Measurements from ENCODE around the gene RXFP4.

The RXFP4 gene

GRCh38 chr1:155954645-155955044, 13.2 kb downstream of the RXFP4 start:
- no peak for DNase-seq (ENCODE audit: low read depth in 2 of 2)
- TF ChIP-seq CTCF (IDR thresholded peaks at IDR 0.05; ENCODE audit: low read depth, low read length): no peak

GRCh38 chr1:155957411-155957915, 16.0 kb downstream of the RXFP4 start:
- DNase-seq (ENCODE audit: low read depth in 2 of 2): no peak
- TF ChIP-seq CTCF (IDR thresholded peaks at IDR 0.05; ENCODE audit: low read depth, low read length): no peak
- no peak overlapping the region for H3K4me3 ChIP-seq (replicated peaks in 1 of 2; ENCODE audit: low read depth in 2 of 2, low read length in 2 of 2)

More at GRCh38 chr1:155954645-155955044, 13.2 kb downstream of the RXFP4 start:
- no peak overlapping the region for H3K4me3 ChIP-seq (replicated peaks in 1 of 2; ENCODE audit: low read depth in 2 of 2, low read length in 2 of 2)

- DNase-seq (ENCODE audit: low read depth in 2 of 2): no peak
- TF ChIP-seq CTCF (IDR thresholded peaks at IDR 0.05; ENCODE audit: low read depth, low read length): no peak
- no peak overlapping the region for H3K4me3 ChIP-seq (replicated peaks in 1 of 2; ENCODE audit: low read depth in 2 of 2, low read length in 2 of 2)
These were observed 18.8 kb downstream of the RXFP4 start for GRCh38 chr1:155960081-155960745.

- DNase-seq (ENCODE audit: low read depth in 2 of 2): peak; percentile 90 to 98
- peak; percentile 12 for TF ChIP-seq CTCF (IDR thresholded peaks at IDR 0.05; ENCODE audit: low read depth, low read length)
- H3K4me3 ChIP-seq (replicated peaks in 1 of 2; ENCODE audit: low read depth in 2 of 2, low read length in 2 of 2): no peak overlapping the region
These were observed 20.5 kb downstream of the RXFP4 start for GRCh38 chr1:155961937-155962336.

GRCh38 chr1:155962599-155963211, 21.3 kb downstream of the RXFP4 start:
- no peak overlapping the region for H3K4me3 ChIP-seq (replicated peaks in 1 of 2; ENCODE audit: low read depth in 2 of 2, low read length in 2 of 2)
- no peak for TF ChIP-seq CTCF (IDR thresholded peaks at IDR 0.05; ENCODE audit: low read depth, low read length)
- DNase-seq (ENCODE audit: low read depth in 2 of 2): peak; percentile 55 to 56

GRCh38 chr1:155964193-155964592, 22.8 kb downstream of the RXFP4 start:
- no peak for DNase-seq (ENCODE audit: low read depth in 2 of 2)
- H3K4me3 ChIP-seq (replicated peaks in 1 of 2; ENCODE audit: low read depth in 2 of 2, low read length in 2 of 2): no peak overlapping the region
- TF ChIP-seq CTCF (IDR thresholded peaks at IDR 0.05; ENCODE audit: low read depth, low read length): no peak
